HepG2 (cell line): ENCODE data around the gene ENTPD5. TPM values are rescaled to one million over a fixed set of nuclear protein-coding genes. Genes with fewer than 3 reads are reported as not detected.

ENCODE experiments used
- ARID2 ChIP-seq: sonication (generic); formaldehyde crosslinking; IDR thresholded peaks from 2 replicates; pipeline ENCODE4 v1.8.1; 2022; ENCODE audit warnings: mild to moderate bottlenecking, missing genetic modification reagents, borderline replicate concordance
- GATAD2A ChIP-seq: IDR thresholded peaks from 2 replicates; pipeline ENCODE4 v1.6.1; 2016
- HIVEP1 ChIP-seq: sonication (generic); formaldehyde crosslinking; IDR thresholded peaks from 2 replicates; pipeline ENCODE4 v1.4.0; 2020; ENCODE audit warnings: mild to moderate bottlenecking, missing genetic modification reagents
- HNF4G ChIP-seq, 2 experiments: sonication (generic) in 1 of 2; formaldehyde crosslinking in 1 of 2; IDR thresholded peaks; 2 replicates each; pipeline versions ENCODE4 v1.4.0 to v1.6.1; 2011 to 2020; ENCODE audit warnings: borderline replicate concordance in 2 of 2, low read depth in 2 of 2, mild to moderate bottlenecking in 2 of 2, low read length in 1 of 2, missing genetic modification reagents in 1 of 2, moderate library complexity in 1 of 2
- HOXA3 ChIP-seq: sonication (generic); formaldehyde crosslinking; IDR thresholded peaks from 2 replicates; pipeline ENCODE4 v1.5.0; 2020; ENCODE audit warnings: missing genetic modification reagents
- JUND ChIP-seq: sonication (generic); formaldehyde crosslinking; IDR thresholded peaks from 2 replicates; pipeline ENCODE4 v1.8.0; 2022; ENCODE audit warnings: mild to moderate bottlenecking, missing genetic modification reagents
- KDM3A ChIP-seq: IDR thresholded peaks from 2 replicates; pipeline ENCODE4 v1.6.1; 2018; ENCODE audit warnings: low read depth, missing compliant biosample characterization
- MEIS2 ChIP-seq: sonication (generic); formaldehyde crosslinking; IDR thresholded peaks from 2 replicates; pipeline ENCODE4 v1.9.0; 2021; ENCODE audit warnings: mild to moderate bottlenecking, missing genetic modification reagents
- NAIF1 ChIP-seq: sonication (generic); formaldehyde crosslinking; IDR thresholded peaks from 2 replicates; pipeline ENCODE4 v1.5.0; 2020; ENCODE audit warnings: mild to moderate bottlenecking, missing genetic modification reagents, borderline replicate concordance
- NFE2L1 ChIP-seq: sonication (generic); formaldehyde crosslinking; IDR thresholded peaks from 2 replicates; pipeline ENCODE4 v1.4.0; 2020; ENCODE audit warnings: missing genetic modification reagents, mild to moderate bottlenecking, borderline replicate concordance
- NFYC ChIP-seq: IDR thresholded peaks from 2 replicates; pipeline ENCODE4 v1.6.1; 2016; ENCODE audit warnings: missing genetic modification reagents, missing compliant biosample characterization
- RORA ChIP-seq: sonication (generic); formaldehyde crosslinking; IDR thresholded peaks from 2 replicates; pipeline ENCODE4 v1.5.0; 2020; ENCODE audit warnings: mild to moderate bottlenecking, missing genetic modification reagents, moderate library complexity
- SMARCE1 ChIP-seq: fragments of 450-650 bp; IDR thresholded peaks from 2 replicates; pipeline ENCODE4 v1.6.1; 2017; ENCODE audit warnings: borderline replicate concordance
- SSRP1 ChIP-seq: IDR thresholded peaks from 2 replicates; pipeline ENCODE4 v1.6.1; 2016; ENCODE audit warnings: control low read depth
- ZBTB1 ChIP-seq: sonication (generic); formaldehyde crosslinking; IDR thresholded peaks from 2 replicates; pipeline ENCODE4 v1.4.0; 2020; ENCODE audit warnings: missing genetic modification reagents, borderline replicate concordance
- ZNF326 ChIP-seq: sonication (generic); formaldehyde crosslinking; IDR thresholded peaks from 2 replicates; pipeline ENCODE4 v1.4.0; 2020; ENCODE audit warnings: missing genetic modification reagents, borderline replicate concordance
- ZNF460 ChIP-seq: sonication (generic); formaldehyde crosslinking; IDR thresholded peaks from 2 replicates; pipeline ENCODE4 v1.5.1; 2020; ENCODE audit warnings: missing genetic modification reagents, mild to moderate bottlenecking, borderline replicate concordance
- polyA plus RNA-seq, 8 experiments: library from polyadenylated mRNA; depleted of rRNA in 3 of 8; stranded (reverse) in 7 of 8; unstranded in 1 of 8; fragments of >200 nt; fragmentation: Illumina TruSeq in 4 of 8; extraction: Trizol in 4 of 8; gene quantifications; 2 replicates each; pipeline versions ENCODE4 v1.2.1 to v1.2.3, GENCODE V29; 2011 to 2016; ENCODE audit warnings: low read depth in 4 of 8, missing spikeins in 1 of 8, mixed read lengths in 1 of 8; ENCODE audit not compliant: insufficient read depth in 1 of 8
- total RNA-seq, 5 experiments: library from RNA; depleted of rRNA; stranded (reverse); fragments of >200 nt; fragmentation: Illumina TruSeq; extraction: Trizol; gene quantifications; 2 replicates each; pipeline ENCODE4 v1.2.3, GENCODE V29; 2016; ENCODE audit warnings: low read depth in 1 of 5
- TF ChIP-seq, protein P1 (sequence below): sonication (generic); formaldehyde crosslinking; IDR thresholded peaks from 2 replicates; pipeline ENCODE4 v1.4.0; 2020; ENCODE audit warnings: missing genetic modification reagents, low read depth, mild to moderate bottlenecking, borderline replicate concordance
- TF ChIP-seq, protein P2 (sequence below): sonication (generic); formaldehyde crosslinking; IDR thresholded peaks from 2 replicates; pipeline ENCODE4 v1.4.0; 2020; ENCODE audit warnings: mild to moderate bottlenecking, missing genetic modification reagents
- TF ChIP-seq, protein P3 (sequence below): sonication (generic); formaldehyde crosslinking; IDR thresholded peaks from 2 replicates; pipeline ENCODE4 v1.4.0; 2020; ENCODE audit warnings: missing genetic modification reagents, mild to moderate bottlenecking, borderline replicate concordance
- TF ChIP-seq, protein P4 (sequence below): sonication (generic); formaldehyde crosslinking; IDR thresholded peaks from 2 replicates; pipeline ENCODE4 v1.4.0; 2020; ENCODE audit warnings: missing genetic modification reagents, mild to moderate bottlenecking, borderline replicate concordance
- TF ChIP-seq, protein P5 (sequence below): sonication (generic); formaldehyde crosslinking; IDR thresholded peaks from 2 replicates; pipeline ENCODE4 v1.4.0; 2020; ENCODE audit warnings: missing genetic modification reagents

The ENTPD5 gene
- total and polyA plus RNA-seq, 2 of the 13 experiments (the other 11 are each of a cell fraction or from before 2014, with no cell fraction given), result 33.8 to 43.3 TPM

- TF ChIP-seq, protein P1, sequence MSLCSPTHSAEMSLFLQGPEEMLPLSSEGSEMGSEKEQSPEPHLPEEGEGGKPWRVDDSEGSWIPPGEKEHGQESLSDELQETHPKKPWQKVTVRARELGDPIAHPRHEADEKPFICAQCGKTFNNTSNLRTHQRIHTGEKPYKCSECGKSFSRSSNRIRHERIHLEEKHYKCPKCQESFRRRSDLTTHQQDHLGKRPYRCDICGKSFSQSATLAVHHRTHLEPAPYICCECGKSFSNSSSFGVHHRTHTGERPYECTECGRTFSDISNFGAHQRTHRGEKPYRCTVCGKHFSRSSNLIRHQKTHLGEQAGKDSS (CRISPR knock-in tag), result peak; percentile 75; the same call in 1 of the 2 replicates
- TF ChIP-seq, protein P2, sequence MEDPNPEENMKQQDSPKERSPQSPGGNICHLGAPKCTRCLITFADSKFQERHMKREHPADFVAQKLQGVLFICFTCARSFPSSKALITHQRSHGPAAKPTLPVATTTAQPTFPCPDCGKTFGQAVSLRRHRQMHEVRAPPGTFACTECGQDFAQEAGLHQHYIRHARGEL (CRISPR knock-in tag), result no peak
- peak; percentile 47; the same call in 1 of the 2 replicates for TF ChIP-seq MEIS2
- TF ChIP-seq HOXA3 (CRISPR knock-in tag), result peak; percentile 83
- TF ChIP-seq, protein P3, sequence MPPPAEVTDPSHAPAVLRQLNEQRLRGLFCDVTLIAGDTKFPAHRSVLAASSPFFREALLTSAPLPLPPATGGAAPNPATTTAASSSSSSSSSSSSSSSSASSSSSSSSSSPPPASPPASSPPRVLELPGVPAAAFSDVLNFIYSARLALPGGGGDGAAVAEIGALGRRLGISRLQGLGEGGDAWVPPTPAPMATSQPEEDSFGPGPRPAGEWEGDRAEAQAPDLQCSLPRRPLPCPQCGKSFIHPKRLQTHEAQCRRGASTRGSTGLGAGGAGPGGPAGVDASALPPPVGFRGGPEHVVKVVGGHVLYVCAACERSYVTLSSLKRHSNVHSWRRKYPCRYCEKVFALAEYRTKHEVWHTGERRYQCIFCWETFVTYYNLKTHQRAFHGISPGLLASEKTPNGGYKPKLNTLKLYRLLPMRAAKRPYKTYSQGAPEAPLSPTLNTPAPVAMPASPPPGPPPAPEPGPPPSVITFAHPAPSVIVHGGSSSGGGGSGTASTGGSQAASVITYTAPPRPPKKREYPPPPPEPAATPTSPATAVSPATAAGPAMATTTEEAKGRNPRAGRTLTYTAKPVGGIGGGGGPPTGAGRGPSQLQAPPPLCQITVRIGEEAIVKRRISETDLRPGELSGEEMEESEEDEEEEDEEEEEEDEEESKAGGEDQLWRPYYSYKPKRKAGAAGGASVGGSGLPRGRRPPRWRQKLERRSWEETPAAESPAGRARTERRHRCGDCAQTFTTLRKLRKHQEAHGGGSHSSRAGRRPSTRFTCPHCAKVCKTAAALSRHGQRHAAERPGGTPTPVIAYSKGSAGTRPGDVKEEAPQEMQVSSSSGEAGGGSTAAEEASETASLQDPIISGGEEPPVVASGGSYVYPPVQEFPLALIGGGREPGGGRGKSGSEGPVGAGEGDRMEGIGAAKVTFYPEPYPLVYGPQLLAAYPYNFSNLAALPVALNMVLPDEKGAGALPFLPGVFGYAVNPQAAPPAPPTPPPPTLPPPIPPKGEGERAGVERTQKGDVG (CRISPR knock-in tag), result no peak
- TF ChIP-seq NFE2L1 (CRISPR knock-in tag), result no peak
- TF ChIP-seq KDM3A (CRISPR knock-in tag), result peak; percentile 41; the same call in 1 of the 2 replicates
- no peak for TF ChIP-seq ZNF326 (CRISPR knock-in tag)
- 0 out of 2 replicates have a peak, but pooled peaks have one; percentile 12 for TF ChIP-seq GATAD2A (CRISPR knock-in tag)
- TF ChIP-seq, protein P4, sequence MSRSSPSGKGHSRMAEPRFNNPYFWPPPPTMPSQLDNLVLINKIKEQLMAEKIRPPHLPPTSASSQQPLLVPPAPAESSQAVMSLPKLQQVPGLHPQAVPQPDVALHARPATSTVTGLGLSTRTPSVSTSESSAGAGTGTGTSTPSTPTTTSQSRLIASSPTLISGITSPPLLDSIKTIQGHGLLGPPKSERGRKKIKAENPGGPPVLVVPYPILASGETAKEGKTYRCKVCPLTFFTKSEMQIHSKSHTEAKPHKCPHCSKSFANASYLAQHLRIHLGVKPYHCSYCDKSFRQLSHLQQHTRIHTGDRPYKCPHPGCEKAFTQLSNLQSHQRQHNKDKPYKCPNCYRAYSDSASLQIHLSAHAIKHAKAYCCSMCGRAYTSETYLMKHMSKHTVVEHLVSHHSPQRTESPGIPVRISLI (CRISPR knock-in tag), result peak; percentile 40; the same call in 1 of the 2 replicates
- TF ChIP-seq NFYC (CRISPR knock-in tag), result no peak
- no peak for TF ChIP-seq ZNF460 (CRISPR knock-in tag)
- TF ChIP-seq HIVEP1 (CRISPR knock-in tag), result peak; percentile 47; the same call in 1 of the 2 replicates
- TF ChIP-seq HNF4G (IDR thresholded peaks at IDR 0.05; ENCODE audit: borderline replicate concordance, low read depth, low read length), result no peak
- TF ChIP-seq HNF4G (CRISPR knock-in tag; IDR thresholded peaks at IDR 0.05; ENCODE audit: borderline replicate concordance, low read depth), result 0 out of 2 replicates have a peak, but pooled peaks have one; percentile 43
- no peak for TF ChIP-seq RORA
- TF ChIP-seq JUND (CRISPR knock-in tag), result peak; percentile 12; the same call in 1 of the 2 replicates
- TF ChIP-seq, protein P5, sequence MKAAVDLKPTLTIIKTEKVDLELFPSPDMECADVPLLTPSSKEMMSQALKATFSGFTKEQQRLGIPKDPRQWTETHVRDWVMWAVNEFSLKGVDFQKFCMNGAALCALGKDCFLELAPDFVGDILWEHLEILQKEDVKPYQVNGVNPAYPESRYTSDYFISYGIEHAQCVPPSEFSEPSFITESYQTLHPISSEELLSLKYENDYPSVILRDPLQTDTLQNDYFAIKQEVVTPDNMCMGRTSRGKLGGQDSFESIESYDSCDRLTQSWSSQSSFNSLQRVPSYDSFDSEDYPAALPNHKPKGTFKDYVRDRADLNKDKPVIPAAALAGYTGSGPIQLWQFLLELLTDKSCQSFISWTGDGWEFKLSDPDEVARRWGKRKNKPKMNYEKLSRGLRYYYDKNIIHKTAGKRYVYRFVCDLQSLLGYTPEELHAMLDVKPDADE, result no peak
- TF ChIP-seq NAIF1 (CRISPR knock-in tag), result no peak
- no peak for TF ChIP-seq ARID2 (CRISPR knock-in tag)
- no peak for TF ChIP-seq ZBTB1 (CRISPR knock-in tag)
- no peak for TF ChIP-seq SMARCE1
- no peak for TF ChIP-seq SSRP1 (CRISPR knock-in tag)
Observed at GRCh38 chr14:74018586-74019407, at the start of gene ENTPD5, which contains the start of gene BBOF1 (continued).
